Activated CD4-positive, alpha-beta memory T cell treated with anti-CD3 and anti-CD28 coated beads, Interleukin-2, amount 10 ng/mL, durations not matched to agents 7 days and 5 days (primary cell): ENCODE measurements around the gene C17orf113. TPM values are rescaled to one million over a fixed set of nuclear protein-coding genes. Genes with fewer than 3 reads are reported as not detected.
"Not testable (repeated sequence)": the region's sequence is repeated elsewhere in the genome, so short reads cannot be mapped to it uniquely, and the experiment has no call there.

ENCODE experiments used
- CTCF ChIA-PET: fragments of 350-600 bp; sonication (Branson Sonifier 250); formaldehyde crosslinking; loops from one replicate; lab custom pipeline; 2021; ENCODE audit warnings: antibody characterized with exemption, inconsistent platforms; lab: Charles Lee
- POLR2A ChIA-PET: fragments of 350-600 bp; sonication (Branson Sonifier 250); formaldehyde crosslinking; loops from one replicate; lab custom pipeline; 2021; ENCODE audit warnings: antibody characterized with exemption; lab: Charles Lee
- DNase-seq: peaks from one replicate; pipeline ENCODE4 v3.0.0-alpha.2; 2020
- H3K27ac Mint-ChIP-seq: one replicate; pipeline ENCODE4 v1.8.0; 2021; ENCODE audit warnings: mild to moderate bottlenecking, mixed read lengths
- H3K27me3 Mint-ChIP-seq: one replicate; pipeline ENCODE4 v1.8.0; 2021; ENCODE audit warnings: mixed read lengths
- H3K36me3 Mint-ChIP-seq: one replicate; pipeline ENCODE4 v1.8.0; 2021; ENCODE audit warnings: low read depth, mixed read lengths
- H3K4me1 Mint-ChIP-seq: one replicate; pipeline ENCODE4 v1.8.0; 2021; ENCODE audit warnings: mixed read lengths
- H3K4me3 Mint-ChIP-seq: one replicate; pipeline ENCODE4 v1.8.0; 2021; ENCODE audit warnings: mild to moderate bottlenecking, mixed read lengths
- H3K9me3 Mint-ChIP-seq: one replicate; pipeline ENCODE4 v1.8.0; 2021; ENCODE audit warnings: mixed read lengths
- total RNA-seq, 2 experiments: library from RNA; stranded (reverse); gene quantifications; one replicate each; pipeline ENCODE4 v1.2.3, GENCODE V29; 2021

The C17orf113 gene
- total RNA-seq, 2 experiments from 2014 or later, result 0.05 TPM; not detected in 1

GRCh38 chr17:42028791-42029127, 21.6 kb downstream of the C17orf113 start:
- Mint-ChIP-seq H3K36me3 (peaks cover 7% of the 10 kb centered on the region), H3K9me3 (no peaks in the 10 kb centered on the region), H3K27ac (no peak overlapping the region), H3K4me3 (no peak overlapping the region), H3K27me3 (peaks cover 2% of the 10 kb centered on the region), H3K4me1 (peaks cover 12% of the 10 kb centered on the region)
- POLR2A ChIA-PET, result interaction anchor here (1.3 to 3.2 kb wide), 2 partner anchors 9 to 11 kb away, joined by 5 to 16 read pairs; partner anchors contain the start of genes DNAJC7 and NKIRAS2
- CTCF ChIA-PET, result interaction anchor here (0.6 to 1.5 kb wide), 4 partner anchors 9 to 154 kb away, joined by 3 to 7 read pairs (median 4); partner anchors contain the start of genes DNAJC7 and NKIRAS2
- no peak for DNase-seq

- no peaks in the 10 kb centered on the region for H3K9me3 Mint-ChIP-seq
- H3K36me3 Mint-ChIP-seq, result peaks cover 7% of the 10 kb centered on the region
- ChIA-PET POLR2A (interaction anchor here (1.3 to 12.8 kb wide), 5 partner anchors 8 to 83 kb away, joined by 3 to 237 read pairs (median 5); partner anchors contain the start of genes DHX58, DNAJC7 and NKIRAS2), CTCF (interaction anchor here (0.6 to 1.5 kb wide), 5 partner anchors 8 to 155 kb away, joined by 3 to 7 read pairs (median 4); partner anchors contain the start of genes DNAJC7 and NKIRAS2)
- no peak overlapping the region for H3K4me3 Mint-ChIP-seq
- DNase-seq, result no peak
- no peak overlapping the region for H3K27ac Mint-ChIP-seq
- peaks cover 12% of the 10 kb centered on the region for H3K4me1 Mint-ChIP-seq
- peaks cover 2% of the 10 kb centered on the region for H3K27me3 Mint-ChIP-seq
Observed at GRCh38 chr17:42027961-42028790, 22.2 kb downstream of the C17orf113 start.

GRCh38 chr17:42027590-42027889, 22.9 kb downstream of the C17orf113 start:
- POLR2A ChIA-PET, result interaction anchor here (0.9 to 12.8 kb wide), 7 partner anchors 10 to 262 kb away, joined by 3 to 237 read pairs (median 3); partner anchors contain the start of genes DHX58 and DNAJC7
- peaks cover 12% of the 10 kb centered on the region for H3K4me1 Mint-ChIP-seq
- CTCF ChIA-PET, result interaction anchor here (1.1 to 4.2 kb wide), 3 partner anchors 11 to 93 kb away, joined by 3 to 16 read pairs (median 3); partner anchors contain the start of gene KAT2A
- H3K36me3 Mint-ChIP-seq, result peaks cover 7% of the 10 kb centered on the region
- H3K4me3 Mint-ChIP-seq, result no peak overlapping the region
- no peak overlapping the region for H3K27ac Mint-ChIP-seq
- DNase-seq, result no peak
- no peaks in the 10 kb centered on the region for H3K27me3 Mint-ChIP-seq
- H3K9me3 Mint-ChIP-seq, result no peaks in the 10 kb centered on the region

GRCh38 chr17:42026857-42027589, 23.4 kb downstream of the C17orf113 start:
- Mint-ChIP-seq H3K4me1 (peaks cover 15% of the 10 kb centered on the region), H3K27me3 (no peaks in the 10 kb centered on the region), H3K27ac (no peak overlapping the region), H3K9me3 (no peaks in the 10 kb centered on the region), H3K36me3 (peaks cover 12% of the 10 kb centered on the region), H3K4me3 (no peak overlapping the region)
- ChIA-PET POLR2A (interaction anchor here (0.9 to 12.8 kb wide), 9 partner anchors 9 to 263 kb away, joined by 3 to 237 read pairs (median 3); partner anchors contain the start of genes DHX58 and DNAJC7), CTCF (interaction anchor here (0.6 to 4.2 kb wide), 5 partner anchors 11 to 93 kb away, joined by 3 to 16 read pairs (median 3); partner anchors contain the start of gene KAT2A)
- no peak for DNase-seq

GRCh38 chr17:42025936-42026335, 24.5 kb downstream of the C17orf113 start:
- H3K27ac Mint-ChIP-seq, result no peak overlapping the region
- H3K27me3 Mint-ChIP-seq, result no peaks in the 10 kb centered on the region

GRCh38 chr17:42025191-42025579, 25.2 kb downstream of the C17orf113 start:
- Mint-ChIP-seq H3K9me3 (no peaks in the 10 kb centered on the region), H3K36me3 (peaks cover 18% of the 10 kb centered on the region), H3K4me3 (no peak overlapping the region), H3K4me1 (peaks cover 30% of the 10 kb centered on the region), H3K27me3 (no peaks in the 10 kb centered on the region), H3K27ac (no peak overlapping the region)
- ChIA-PET POLR2A (interaction anchor here (0.6 to 12.8 kb wide), 6 partner anchors 9 to 92 kb away, joined by 3 to 237 read pairs (median 4); partner anchors contain the start of genes CNP and DHX58), CTCF (interaction anchor here (0.7 to 4.2 kb wide), 15 partner anchors 9 to 156 kb away, joined by 3 to 16 read pairs (median 4); partner anchors contain the start of genes DHX58, KAT2A and KCNH4)
- DNase-seq, result no peak

More at GRCh38 chr17:42025936-42026335, 24.5 kb downstream of the C17orf113 start:
- ChIA-PET CTCF (interaction anchor here (0.6 to 4.2 kb wide), 13 partner anchors 8 to 380 kb away, joined by 3 to 16 read pairs (median 5); partner anchors contain the start of genes DHX58, KAT2A and KCNH4), POLR2A (interaction anchor here (1.0 to 12.8 kb wide), 7 partner anchors 8 to 92 kb away, joined by 3 to 237 read pairs (median 5); partner anchors contain the start of genes CNP, DHX58 and DNAJC7)
- Mint-ChIP-seq H3K4me1 (peaks cover 22% of the 10 kb centered on the region), H3K4me3 (no peak overlapping the region), H3K36me3 (peaks cover 18% of the 10 kb centered on the region), H3K9me3 (no peaks in the 10 kb centered on the region)
- no peak for DNase-seq

- H3K36me3 Mint-ChIP-seq, result peaks cover 21% of the 10 kb centered on the region
- no peaks in the 10 kb centered on the region for H3K9me3 Mint-ChIP-seq
- POLR2A ChIA-PET, result interaction anchor here (12.8 kb wide), 1 partner anchor 87 kb away, joined by 237 read pairs; the partner anchor contains the start of gene DHX58
- DNase-seq, result no peak
- H3K4me1 Mint-ChIP-seq, result peaks cover 39% of the 10 kb centered on the region
- no peak overlapping the region for H3K4me3 Mint-ChIP-seq
- H3K27ac Mint-ChIP-seq, result peak overlapping the region; percentile 16
- CTCF ChIA-PET, result interaction anchor here (0.7 to 4.2 kb wide), 7 partner anchors 8 to 294 kb away, joined by 3 to 16 read pairs (median 5); partner anchors contain the start of genes CNP and KAT2A
- no peaks in the 10 kb centered on the region for H3K27me3 Mint-ChIP-seq
Observed at GRCh38 chr17:42023524-42024349, 26.7 kb downstream of the C17orf113 start.

GRCh38 chr17:42020845-42021244, 29.6 kb downstream of the C17orf113 start:
- POLR2A ChIA-PET, result interaction anchor here (0.7 to 12.8 kb wide), 12 partner anchors 8 to 330 kb away, joined by 3 to 237 read pairs (median 4); partner anchors contain the start of genes CNP, DHX58 and KCNH4

GRCh38 chr17:42019509-42020404, 30.6 kb downstream of the C17orf113 start, which contains the start of gene NKIRAS2:
Gene NKIRAS2 (plus strand): TSS chr17:42020090. CDS start chr17:42021578, 1,488 bp downstream.
- POLR2A ChIA-PET, result interaction anchor here (0.6 to 12.8 kb wide), 12 partner anchors 9 to 1151 kb away, joined by 3 to 237 read pairs (median 4); partner anchors contain the start of genes CNP, DHX58, KCNH4 and NBR1
- H3K4me1 Mint-ChIP-seq, result peaks cover 59% of the 10 kb centered on the region
- peak within 1 kb of the TSS; percentile 99 for H3K4me3 Mint-ChIP-seq
- peak; percentile 95 for DNase-seq
- no peaks in the 10 kb centered on the region for H3K9me3 Mint-ChIP-seq
- H3K36me3 Mint-ChIP-seq, result peaks cover 39% of the 10 kb centered on the region
- no peaks in the 10 kb centered on the region for H3K27me3 Mint-ChIP-seq
- CTCF ChIA-PET, result interaction anchor here (0.5 to 4.8 kb wide), 36 partner anchors 9 to 1644 kb away, joined by 3 to 70 read pairs (median 4); partner anchors contain the start of genes ACLY, CNP, DHX58 and JUP
- H3K27ac Mint-ChIP-seq, result peak within 1 kb of the TSS; percentile 97

More at GRCh38 chr17:42020845-42021244, 29.6 kb downstream of the C17orf113 start:
- CTCF ChIA-PET, result interaction anchor here (0.7 to 4.8 kb wide), 19 partner anchors 8 to 1643 kb away, joined by 3 to 70 read pairs (median 4); partner anchors contain the start of genes ACLY, DHX58, JUP and ODAD4
- not testable (repeated sequence) for DNase-seq, H3K9me3 Mint-ChIP-seq, H3K27me3 Mint-ChIP-seq, H3K27ac Mint-ChIP-seq
- Mint-ChIP-seq H3K4me3 (peak overlapping the region; percentile 84), H3K4me1 (peaks cover 53% of the 10 kb centered on the region), H3K36me3 (peaks cover 34% of the 10 kb centered on the region)

- no peak for DNase-seq
- H3K9me3 Mint-ChIP-seq, result no peaks in the 10 kb centered on the region
- H3K36me3 Mint-ChIP-seq, result peaks cover 36% of the 10 kb centered on the region
- peak overlapping the region; percentile 97 for H3K27ac Mint-ChIP-seq
- peak overlapping the region; percentile 99 for H3K4me3 Mint-ChIP-seq
- POLR2A ChIA-PET, result interaction anchor here (1.4 to 12.8 kb wide), 7 partner anchors 8 to 135 kb away, joined by 3 to 237 read pairs (median 29); partner anchors contain the start of genes CNP, DHX58, KAT2A and ODAD4
- H3K27me3 Mint-ChIP-seq, result no peaks in the 10 kb centered on the region
- CTCF ChIA-PET, result interaction anchor here (0.6 to 4.8 kb wide), 8 partner anchors 12 to 102 kb away, joined by 3 to 70 read pairs (median 6); partner anchors contain the start of genes DHX58 and KAT2A
- H3K4me1 Mint-ChIP-seq, result peaks cover 56% of the 10 kb centered on the region
Observed at GRCh38 chr17:42018988-42019387, 31.4 kb downstream of the C17orf113 start.
